DOHH2 (cell line): ENCODE results near the gene PTPRH.

Source experiments
- EZH2phosphoT487 ChIP-seq: fragments of 200-600 bp; sonication (generic); IDR thresholded peaks from 2 replicates; pipeline ENCODE4 v1.6.1; 2017; ENCODE audit warnings: borderline replicate concordance, mild to moderate bottlenecking, antibody characterized with exemption, low read length, moderate library complexity, mixed read lengths
- TF ChIP-seq, protein P1 (sequence below): fragments of 200-600 bp; sonication (generic); IDR thresholded peaks from one replicate; pipeline ENCODE4 v1.5.1; 2014; ENCODE audit warnings: antibody characterized with exemption, mild to moderate bottlenecking, low read depth, low read length; ENCODE audit not compliant: poor library complexity, severe bottlenecking

DNA sequence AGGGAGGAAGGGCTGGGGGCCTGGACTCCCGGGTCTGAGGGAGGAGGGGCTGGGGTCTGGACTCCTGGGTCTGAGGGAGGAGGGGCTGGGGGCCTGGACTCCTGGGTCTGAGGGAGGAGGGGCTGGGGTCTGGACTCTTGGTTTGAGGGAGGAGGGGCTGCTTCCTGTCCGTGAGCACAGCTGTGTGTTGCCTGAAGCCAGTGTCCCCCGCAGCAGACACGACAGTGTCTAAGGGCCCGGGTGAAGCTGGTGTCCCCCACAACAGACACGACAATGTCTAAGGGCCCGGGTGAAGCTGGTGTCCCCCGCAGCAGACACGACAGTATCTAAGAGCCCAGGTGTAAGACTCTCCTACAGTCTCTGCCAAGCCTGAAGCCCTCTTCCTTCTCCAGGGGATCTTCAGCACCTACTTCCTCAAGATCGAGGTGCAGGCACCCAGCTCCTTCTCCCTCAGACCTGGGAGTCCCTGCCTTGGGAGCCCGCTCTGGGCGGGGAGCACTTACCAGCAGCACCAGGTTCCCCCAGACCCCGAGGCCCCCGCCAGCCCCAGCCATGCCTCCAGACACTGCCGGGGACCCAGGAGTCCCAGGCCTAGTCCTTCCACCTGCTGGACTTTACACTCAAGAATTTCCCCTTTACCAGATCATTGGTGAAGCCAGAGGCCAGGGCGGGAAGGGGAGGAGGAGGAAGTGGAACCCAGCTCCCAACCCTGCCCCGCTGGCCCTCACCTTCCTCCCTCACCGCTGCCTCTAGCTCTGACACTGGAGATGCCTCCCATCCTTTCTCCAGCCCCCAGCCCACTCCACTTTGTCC is at the start of gene PTPRH:
- TF ChIP-seq, protein P1, sequence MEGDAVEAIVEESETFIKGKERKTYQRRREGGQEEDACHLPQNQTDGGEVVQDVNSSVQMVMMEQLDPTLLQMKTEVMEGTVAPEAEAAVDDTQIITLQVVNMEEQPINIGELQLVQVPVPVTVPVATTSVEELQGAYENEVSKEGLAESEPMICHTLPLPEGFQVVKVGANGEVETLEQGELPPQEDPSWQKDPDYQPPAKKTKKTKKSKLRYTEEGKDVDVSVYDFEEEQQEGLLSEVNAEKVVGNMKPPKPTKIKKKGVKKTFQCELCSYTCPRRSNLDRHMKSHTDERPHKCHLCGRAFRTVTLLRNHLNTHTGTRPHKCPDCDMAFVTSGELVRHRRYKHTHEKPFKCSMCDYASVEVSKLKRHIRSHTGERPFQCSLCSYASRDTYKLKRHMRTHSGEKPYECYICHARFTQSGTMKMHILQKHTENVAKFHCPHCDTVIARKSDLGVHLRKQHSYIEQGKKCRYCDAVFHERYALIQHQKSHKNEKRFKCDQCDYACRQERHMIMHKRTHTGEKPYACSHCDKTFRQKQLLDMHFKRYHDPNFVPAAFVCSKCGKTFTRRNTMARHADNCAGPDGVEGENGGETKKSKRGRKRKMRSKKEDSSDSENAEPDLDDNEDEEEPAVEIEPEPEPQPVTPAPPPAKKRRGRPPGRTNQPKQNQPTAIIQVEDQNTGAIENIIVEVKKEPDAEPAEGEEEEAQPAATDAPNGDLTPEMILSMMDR = no peak
- no peak for TF ChIP-seq EZH2phosphoT487
